IPS-18c (cell line): ENCODE data around the gene FHIT.
"Not testable (repeated sequence)": the region's sequence is repeated elsewhere in the genome, so short reads cannot be mapped to it uniquely, and the experiment has no call there.

Source experiments
- H3K4me3 ChIP-seq: 2 replicates; pipeline ENCODE4 v1.7.0; 2013; ENCODE audit warnings: low read depth, mild to moderate bottlenecking, low read length, moderate library complexity; ENCODE audit not compliant: insufficient read depth
- H3K9me3 ChIP-seq: one replicate; pipeline ENCODE4 v1.6.1; 2013; ENCODE audit warnings: mild to moderate bottlenecking, low read length, moderate library complexity; ENCODE audit not compliant: control insufficient read depth, insufficient read depth

The FHIT gene

DNA sequence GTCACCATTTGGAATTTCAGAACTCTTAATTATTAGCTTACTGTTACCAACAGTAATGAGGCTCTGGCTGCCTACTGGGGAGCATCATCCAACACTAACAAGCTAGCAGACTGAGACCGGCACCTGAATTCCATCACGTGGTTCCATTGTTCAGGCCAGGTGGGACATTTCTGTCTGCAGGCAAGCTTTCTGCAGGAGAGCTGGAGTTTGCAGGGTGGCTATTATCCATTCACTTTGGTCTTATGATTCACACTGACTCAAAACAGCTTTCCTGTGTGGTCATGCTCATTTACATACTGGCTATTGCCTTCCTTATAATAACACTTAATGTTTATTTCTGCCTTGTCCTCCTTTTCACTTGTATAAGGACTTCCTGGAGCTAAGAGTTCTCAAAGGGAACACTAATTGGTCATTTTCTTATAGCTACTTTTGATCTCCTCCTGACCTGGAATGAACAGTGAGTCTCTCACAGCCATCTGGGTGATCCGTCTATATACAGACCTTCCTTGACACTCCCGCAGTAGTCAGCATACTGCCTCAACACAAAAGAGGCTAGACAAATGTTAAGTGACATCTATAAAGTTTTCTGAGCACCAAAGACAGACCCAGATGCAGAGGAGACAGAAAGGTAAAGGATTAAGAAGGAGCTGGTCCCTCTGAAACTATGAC lies 695.4 kb downstream of the FHIT start:
- H3K9me3 ChIP-seq, result no peaks in the 10 kb centered on the region
- no peak overlapping the region for H3K4me3 ChIP-seq

DNA sequence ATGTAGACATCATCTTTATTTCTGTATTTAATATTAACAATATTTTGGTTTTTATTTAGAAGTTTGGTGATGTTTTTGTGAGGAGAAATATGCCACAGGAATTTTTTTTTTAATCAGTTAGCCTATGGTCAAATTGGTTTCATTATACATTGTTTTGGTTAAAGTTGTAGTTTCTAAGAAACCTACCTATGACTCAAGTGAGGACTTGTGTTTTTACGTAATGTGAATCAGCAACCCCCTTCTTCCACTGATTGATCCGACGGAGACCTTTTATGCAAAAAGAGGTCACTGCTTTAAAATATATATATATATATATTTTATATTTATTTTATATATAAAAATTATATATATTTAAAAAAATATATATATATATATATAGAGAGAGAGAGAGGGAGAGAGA lies 698.1 kb downstream of the FHIT start:
- no peaks in the 10 kb centered on the region for H3K9me3 ChIP-seq
- no peak overlapping the region for H3K4me3 ChIP-seq

DNA sequence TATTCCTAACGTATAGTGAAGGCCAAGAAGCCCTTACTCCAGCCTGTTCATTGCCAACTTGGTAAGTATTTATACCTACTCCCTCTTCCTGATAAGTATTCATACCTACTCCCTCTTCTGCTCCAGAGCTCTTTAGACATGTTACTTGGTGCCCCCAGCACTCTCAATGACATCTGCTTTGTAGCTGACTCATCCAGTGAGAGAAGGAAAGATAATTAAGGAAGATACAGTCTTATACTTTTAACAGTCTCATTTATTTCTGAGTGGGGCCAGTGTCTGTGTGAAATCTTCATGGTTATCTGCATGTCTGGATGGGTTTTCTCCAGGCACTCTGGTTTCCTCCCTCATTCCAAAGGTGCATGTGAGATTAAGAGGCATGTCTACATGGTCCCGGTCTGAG lies 698.7 kb downstream of the FHIT start:
- H3K9me3 ChIP-seq, result no peaks in the 10 kb centered on the region
- H3K4me3 ChIP-seq, result no peak overlapping the region

DNA sequence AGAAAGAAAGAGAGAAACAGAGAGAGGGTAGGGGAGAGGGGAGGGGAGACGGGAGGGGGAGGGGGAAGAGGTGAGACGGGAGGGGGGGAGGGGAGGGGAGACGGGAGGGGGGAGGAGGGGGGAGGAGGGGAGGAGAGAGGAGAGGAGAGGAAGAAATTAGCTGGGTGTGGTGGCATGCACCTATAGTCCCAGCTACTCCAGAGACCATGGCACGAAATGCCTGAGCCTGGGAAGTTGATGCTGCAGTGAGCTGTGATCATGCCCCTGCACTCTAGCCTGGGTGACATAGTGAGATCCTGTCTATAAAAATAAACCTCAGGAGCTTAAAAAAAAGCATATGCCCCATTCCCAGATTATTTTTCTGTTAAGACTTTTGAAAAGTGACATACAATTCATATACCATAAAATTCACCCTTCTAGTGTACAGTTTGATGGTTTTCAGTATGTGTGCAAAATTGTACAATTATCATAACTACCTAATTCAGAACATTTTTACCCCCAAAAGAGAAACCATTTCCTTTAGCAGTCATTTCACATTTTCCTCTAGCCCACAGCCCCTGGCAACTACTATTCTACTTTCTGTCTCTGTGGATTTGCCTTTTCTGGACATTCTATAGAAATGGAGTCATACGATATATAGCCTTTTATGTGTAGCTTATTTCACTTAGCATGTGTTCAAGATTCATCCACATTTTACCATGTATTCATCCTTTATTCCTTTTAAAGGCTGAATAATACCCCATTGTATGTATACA lies 699.6 kb downstream of the FHIT start:
- H3K9me3 ChIP-seq, result no peaks in the 10 kb centered on the region
- H3K4me3 ChIP-seq, result no peak overlapping the region

DNA sequence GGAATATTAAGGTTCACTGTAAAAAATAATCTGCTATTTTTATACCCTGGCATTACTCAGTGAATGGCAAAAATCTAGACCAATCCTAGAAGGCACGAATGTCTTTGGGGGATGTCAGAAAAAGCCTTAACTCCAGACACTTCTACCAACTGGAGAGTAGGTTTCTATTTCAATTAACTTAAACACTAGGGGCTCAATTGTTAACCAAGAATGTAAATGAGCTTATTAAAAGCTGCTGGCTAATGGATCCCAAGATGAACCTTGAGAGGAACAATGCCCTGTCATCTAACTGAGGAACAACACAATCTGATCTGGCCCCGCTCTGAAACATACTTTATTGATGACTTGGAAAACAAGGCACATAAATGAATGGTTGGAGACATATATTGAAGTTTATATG lies 701.4 kb downstream of the FHIT start:
- no peaks in the 10 kb centered on the region for H3K9me3 ChIP-seq
- no peak overlapping the region for H3K4me3 ChIP-seq

DNA sequence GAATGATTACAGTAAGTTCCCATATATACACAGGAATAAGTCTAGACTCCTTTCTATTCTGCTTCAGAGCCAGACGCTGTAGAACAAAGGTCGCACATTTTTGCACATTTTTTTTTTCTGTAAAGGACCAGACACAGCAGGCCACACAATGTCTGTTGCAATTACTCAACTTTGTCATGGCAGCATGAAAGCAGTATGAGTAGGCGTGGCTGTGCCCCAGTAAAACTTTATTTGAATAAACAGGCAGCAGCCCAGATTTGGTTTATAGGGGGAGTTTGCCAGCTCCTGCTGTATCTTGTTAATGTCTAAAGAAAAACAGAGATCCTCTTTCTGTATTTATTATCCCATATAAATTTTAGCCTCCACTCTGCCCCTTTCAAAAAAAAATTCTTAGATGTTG lies 708.3 kb downstream of the FHIT start:
- Histone ChIP-seq H3K4me3 (no peak overlapping the region), H3K9me3 (no peaks in the 10 kb centered on the region)

DNA sequence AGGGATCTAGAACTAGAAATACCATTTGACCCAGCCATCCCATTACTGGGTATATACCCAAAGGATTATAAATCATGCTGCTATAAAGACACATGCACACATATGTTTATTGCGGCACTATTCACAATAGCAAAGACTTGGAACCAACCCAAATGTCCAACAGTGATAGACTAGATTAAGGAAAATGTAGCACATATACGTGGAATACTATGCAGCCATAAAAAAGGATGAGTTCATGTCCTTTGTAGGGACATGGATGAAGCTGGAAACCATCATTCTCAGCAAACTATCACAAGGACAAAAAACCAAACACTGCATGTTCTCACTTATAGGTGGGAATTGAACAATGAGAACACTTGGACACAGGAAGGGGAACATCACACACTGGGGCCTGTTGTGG lies 711.9 kb downstream of the FHIT start:
- H3K4me3 ChIP-seq, H3K9me3 ChIP-seq: not testable (repeated sequence)

DNA sequence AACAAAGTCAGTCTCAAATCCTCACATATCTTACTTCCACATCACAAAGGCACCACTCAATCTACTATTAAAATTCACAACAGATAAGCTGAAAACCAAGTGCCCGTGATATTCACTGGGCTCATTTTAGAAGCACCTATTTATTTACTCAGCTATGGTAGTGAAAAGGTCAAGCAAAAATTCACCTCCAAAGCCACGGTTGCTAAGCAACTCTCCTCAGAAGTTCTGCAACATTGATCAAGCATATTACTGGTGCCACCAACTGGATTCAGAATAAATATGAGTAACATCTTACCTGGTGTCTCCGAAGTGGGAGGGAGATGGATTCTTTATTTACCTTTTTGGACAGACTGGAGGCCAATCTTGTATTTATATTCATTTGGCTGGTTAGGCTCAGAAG lies 714.8 kb downstream of the FHIT start:
- H3K4me3 ChIP-seq, result no peak overlapping the region
- no peaks in the 10 kb centered on the region for H3K9me3 ChIP-seq

DNA sequence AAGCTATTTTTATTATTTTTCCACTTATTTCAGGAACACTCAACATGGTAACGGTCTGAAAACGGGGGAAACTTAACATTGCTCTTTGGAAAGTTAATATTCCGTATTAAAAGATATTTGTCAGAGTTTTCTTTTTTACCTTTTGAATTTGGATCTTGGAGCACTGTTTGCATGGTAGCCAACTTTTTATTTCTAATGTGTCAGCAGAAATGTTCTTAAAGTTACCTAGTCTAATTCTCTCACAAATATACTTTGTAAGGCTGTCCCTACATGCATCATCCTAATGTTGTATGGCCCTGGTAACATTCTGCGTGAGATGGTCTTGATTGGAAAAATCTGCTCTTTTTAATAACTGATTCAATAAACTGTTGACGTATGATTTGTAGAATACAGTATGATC lies 719.5 kb downstream of the FHIT start:
- Histone ChIP-seq H3K9me3 (peaks cover 2% of the 10 kb centered on the region), H3K4me3 (no peak overlapping the region)

DNA sequence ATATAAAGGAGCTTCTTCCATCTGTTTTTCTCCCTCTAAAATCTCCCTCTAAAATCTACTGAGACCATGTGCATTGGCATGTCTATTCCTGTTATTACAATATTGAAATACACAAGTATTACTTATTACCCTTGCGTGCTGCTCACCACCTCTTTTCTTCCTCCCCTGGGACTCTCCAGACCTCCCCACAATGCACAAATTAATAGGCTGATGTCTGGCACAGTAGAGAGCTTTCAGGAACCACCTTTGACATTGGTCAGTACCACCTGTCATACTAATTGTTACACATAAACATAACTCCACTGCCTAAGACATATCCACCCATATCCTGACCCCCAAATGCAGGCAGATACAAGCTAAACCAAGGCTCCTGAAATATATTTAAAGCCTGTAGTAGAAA lies 722.6 kb downstream of the FHIT start:
- peaks cover 2% of the 10 kb centered on the region for H3K9me3 ChIP-seq

DNA sequence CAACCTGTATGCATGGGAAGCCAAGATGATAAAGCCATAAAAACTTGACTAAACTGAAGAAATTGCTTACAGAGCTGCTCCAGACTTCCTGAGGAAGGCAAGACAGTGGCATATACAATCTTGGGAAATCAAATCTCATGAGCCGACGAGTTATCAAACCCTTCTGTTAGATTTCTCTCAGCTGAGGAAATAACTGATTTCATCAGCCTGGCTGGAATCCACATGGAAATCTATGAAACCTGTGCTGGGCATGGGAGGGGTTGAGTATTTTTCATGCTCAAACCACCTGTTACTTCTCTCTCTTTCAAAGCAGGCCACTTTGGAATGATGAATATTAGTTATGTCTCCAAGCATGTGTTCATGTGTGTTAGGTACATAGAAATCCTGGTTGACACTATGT lies 727.7 kb downstream of the FHIT start:
- H3K9me3 ChIP-seq, result peaks cover 2% of the 10 kb centered on the region
- no peak overlapping the region for H3K4me3 ChIP-seq

More for the DNA sequence above, 722.6 kb downstream of the FHIT start:
- H3K4me3 ChIP-seq, result no peak overlapping the region

DNA sequence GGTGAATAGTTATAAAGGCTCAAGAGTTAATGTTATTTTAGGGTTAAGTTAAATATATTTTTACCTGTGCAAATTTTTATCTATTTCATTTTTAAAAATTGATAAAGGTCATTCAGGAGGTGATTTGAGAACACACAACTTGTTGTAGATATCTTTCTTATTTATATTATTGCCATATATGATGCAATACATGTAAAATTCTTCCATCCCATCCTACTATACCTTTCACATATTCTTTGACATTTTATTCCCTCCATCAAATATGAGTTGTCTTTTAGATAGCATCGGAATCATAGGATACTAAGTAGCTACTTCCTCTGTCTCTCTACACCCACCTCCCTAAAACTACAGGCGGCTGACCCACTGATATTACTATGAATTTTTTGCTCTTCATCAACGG lies 734.1 kb downstream of the FHIT start:
- H3K4me3 ChIP-seq, result no peak overlapping the region
- H3K9me3 ChIP-seq, result no peaks in the 10 kb centered on the region

DNA sequence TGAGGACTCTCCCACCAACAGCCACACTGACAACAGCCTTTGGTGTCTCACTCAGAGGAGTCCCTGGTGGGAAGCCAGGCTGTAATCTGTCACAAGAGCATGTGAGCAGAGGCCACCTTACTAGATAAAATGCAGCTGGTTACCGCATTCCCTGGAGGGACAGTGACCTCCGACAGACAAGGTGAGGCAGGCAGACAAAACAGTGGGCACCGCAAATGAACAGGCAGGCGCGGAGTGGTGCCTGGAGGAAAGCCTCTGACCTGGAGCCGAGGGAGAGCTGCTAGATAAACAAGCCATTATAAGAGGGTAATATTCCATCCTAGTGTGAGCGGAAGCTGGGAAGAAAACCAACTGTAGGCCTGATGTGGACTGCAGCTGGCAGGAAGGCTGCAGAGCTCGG lies 736.4 kb downstream of the FHIT start:
- H3K9me3 ChIP-seq, result no peaks in the 10 kb centered on the region
- H3K4me3 ChIP-seq, result no peak overlapping the region

DNA sequence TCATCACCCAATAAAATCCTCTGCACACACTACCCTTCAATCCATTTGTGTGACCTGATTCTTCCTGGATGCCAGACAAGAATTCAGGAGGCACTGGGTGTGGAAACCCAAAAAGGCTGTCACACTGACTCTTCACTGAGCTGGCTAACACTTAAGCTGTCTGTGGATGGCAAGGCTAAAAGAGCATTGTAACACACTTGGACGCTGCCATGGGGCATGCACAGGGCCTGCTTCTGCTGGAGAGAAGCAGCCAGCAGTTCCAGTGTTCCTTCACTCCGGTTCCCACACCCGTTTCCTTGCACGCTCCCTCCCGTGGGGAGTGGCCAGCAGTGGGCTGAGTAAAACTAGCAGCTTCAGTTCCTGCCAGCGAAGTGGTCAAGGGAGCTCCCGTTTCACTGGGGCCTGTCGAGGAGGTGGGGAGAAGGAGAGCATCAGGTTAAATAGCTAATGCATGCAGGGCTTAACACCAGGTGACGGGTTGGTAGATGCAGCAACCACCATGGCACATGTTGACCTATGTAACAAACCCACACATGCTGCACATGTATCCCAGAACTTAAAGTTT lies 737.1 kb downstream of the FHIT start:
- Histone ChIP-seq H3K4me3 (no peak overlapping the region), H3K9me3 (no peaks in the 10 kb centered on the region)

DNA sequence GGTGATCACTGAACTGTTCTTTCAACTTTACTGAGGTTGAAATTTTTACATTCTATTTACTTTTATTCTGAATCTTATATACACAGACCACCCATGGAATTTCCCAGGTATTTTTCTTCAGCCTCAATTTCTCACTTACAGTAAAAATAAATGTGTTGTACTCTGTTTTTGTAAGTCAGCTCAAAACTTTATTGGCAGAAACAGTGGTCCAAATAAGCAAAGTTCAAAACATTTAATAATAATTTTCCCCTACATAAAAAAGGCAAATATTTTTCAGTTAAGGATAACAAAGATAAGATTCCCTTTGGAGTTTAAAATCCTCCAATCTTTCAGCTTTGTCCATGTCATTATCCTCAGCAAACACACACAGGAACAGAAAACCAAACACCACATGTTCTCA lies 738.0 kb downstream of the FHIT start:
- Histone ChIP-seq H3K4me3 (no peak overlapping the region), H3K9me3 (no peaks in the 10 kb centered on the region)

DNA sequence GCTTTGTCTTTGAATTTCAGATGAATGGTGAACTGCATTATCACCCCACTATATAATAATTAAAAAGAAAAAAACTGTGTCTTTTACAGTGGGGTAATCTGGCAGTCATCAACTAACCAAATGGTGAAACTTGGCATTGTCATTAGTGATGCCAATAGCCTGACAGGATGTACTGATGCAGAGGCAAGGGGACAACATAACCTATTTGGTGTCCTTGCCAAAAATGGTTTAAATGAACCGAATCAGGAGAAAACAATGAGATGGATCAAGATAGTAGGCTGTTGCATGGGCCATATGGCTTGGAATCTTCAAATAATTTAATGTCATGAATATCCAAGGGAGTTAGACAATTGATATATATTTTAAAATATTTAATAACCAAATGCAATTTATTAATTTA lies 738.7 kb downstream of the FHIT start:
- H3K4me3 ChIP-seq, result no peak overlapping the region
- H3K9me3 ChIP-seq, result no peaks in the 10 kb centered on the region

DNA sequence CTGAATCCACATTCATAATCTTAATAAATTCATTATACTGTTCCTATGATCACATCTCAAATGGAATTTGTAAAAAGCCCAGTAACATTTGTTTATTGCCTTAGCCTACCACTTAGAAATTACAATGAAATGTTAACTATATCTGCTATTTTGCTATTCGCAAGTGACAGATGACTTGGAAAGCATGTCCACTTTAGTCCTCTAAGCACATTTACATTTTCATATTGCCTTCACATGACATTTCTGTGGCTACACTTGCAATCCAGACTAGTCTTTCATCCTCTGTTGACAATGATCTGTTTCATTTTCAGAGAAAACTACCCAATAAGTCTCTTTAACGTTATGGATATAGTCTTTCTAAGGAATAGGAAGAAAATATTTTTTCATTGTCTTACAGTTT lies 741.8 kb downstream of the FHIT start:
- Histone ChIP-seq H3K9me3 (no peaks in the 10 kb centered on the region), H3K4me3 (no peak overlapping the region)

DNA sequence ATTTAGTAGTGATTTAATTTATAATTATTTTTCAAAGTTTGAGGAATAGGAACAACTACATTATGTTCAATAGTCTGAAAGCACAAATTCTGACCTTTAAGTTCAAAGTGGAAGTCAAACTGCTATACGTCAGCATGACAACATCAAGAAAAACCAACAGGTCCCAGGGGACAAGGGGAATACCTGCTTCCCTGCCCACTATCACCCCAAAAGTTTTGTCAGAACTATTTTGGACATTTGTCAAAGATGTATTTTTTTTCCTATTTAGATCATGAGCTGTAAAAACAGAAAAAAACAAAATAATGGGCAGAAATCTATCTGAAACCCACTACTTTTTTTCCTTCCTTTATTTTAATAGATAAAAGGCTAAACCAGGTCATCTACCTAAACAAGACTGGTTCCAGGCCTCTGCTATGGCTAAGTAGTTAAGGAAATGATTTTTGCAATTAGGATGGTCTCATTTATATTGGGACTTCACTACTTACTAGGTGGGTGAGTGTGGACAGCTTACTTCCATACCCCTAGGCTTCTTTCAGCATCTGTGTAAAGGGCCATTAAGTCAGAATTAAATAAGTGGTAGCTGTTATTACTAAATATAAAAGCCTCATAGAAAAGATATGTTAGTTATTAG lies 746.3 kb downstream of the FHIT start:
- Histone ChIP-seq H3K4me3 (no peak overlapping the region), H3K9me3 (no peaks in the 10 kb centered on the region)
